LNCAP (cell line): ENCODE data around the gene HVCN1.

ENCODE experiments used
- TF ChIP-seq, protein P1 (sequence below): fragments of 450-650 bp; IDR thresholded peaks from 2 replicates; pipeline ENCODE4 v1.5.1; 2017; ENCODE audit warnings: mild to moderate bottlenecking

The HVCN1 gene, protein sequence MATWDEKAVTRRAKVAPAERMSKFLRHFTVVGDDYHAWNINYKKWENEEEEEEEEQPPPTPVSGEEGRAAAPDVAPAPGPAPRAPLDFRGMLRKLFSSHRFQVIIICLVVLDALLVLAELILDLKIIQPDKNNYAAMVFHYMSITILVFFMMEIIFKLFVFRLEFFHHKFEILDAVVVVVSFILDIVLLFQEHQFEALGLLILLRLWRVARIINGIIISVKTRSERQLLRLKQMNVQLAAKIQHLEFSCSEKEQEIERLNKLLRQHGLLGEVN

GRCh38 chr12:110688446-110689280, at the start of gene HVCN1:
Gene HVCN1, minus strand, starts transcription at chr12:110689115. Its CDS starts 5,870 bp downstream, at chr12:110683245.
- TF ChIP-seq, protein P1, sequence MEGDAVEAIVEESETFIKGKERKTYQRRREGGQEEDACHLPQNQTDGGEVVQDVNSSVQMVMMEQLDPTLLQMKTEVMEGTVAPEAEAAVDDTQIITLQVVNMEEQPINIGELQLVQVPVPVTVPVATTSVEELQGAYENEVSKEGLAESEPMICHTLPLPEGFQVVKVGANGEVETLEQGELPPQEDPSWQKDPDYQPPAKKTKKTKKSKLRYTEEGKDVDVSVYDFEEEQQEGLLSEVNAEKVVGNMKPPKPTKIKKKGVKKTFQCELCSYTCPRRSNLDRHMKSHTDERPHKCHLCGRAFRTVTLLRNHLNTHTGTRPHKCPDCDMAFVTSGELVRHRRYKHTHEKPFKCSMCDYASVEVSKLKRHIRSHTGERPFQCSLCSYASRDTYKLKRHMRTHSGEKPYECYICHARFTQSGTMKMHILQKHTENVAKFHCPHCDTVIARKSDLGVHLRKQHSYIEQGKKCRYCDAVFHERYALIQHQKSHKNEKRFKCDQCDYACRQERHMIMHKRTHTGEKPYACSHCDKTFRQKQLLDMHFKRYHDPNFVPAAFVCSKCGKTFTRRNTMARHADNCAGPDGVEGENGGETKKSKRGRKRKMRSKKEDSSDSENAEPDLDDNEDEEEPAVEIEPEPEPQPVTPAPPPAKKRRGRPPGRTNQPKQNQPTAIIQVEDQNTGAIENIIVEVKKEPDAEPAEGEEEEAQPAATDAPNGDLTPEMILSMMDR, result no peak

DNA sequence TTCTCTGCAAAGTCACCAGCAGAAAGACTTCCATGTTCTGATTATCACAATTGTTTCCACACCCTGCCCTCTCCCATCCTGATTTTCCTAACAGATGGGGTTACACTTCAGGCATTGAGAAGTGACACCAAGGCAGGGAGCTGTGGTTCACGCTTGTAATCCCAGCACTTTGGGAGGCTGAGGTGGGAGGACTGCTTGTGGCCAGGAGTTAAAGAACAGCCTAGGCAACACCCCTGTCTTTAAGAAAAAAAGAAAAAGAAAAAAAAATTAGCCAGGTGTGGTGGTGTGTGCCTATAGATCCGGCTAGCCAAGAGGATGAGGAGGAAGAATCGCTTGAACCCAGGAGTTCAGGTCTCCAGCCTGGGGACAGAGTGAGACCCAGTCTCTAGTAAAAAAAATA, 48.6 kb upstream of the HVCN1 start:
- TF ChIP-seq, protein P1, result no peak

- TF ChIP-seq, protein P1, result no peak
Observed at GRCh38 chr12:110733900-110734299, 45.0 kb upstream of the HVCN1 start.

DNA sequence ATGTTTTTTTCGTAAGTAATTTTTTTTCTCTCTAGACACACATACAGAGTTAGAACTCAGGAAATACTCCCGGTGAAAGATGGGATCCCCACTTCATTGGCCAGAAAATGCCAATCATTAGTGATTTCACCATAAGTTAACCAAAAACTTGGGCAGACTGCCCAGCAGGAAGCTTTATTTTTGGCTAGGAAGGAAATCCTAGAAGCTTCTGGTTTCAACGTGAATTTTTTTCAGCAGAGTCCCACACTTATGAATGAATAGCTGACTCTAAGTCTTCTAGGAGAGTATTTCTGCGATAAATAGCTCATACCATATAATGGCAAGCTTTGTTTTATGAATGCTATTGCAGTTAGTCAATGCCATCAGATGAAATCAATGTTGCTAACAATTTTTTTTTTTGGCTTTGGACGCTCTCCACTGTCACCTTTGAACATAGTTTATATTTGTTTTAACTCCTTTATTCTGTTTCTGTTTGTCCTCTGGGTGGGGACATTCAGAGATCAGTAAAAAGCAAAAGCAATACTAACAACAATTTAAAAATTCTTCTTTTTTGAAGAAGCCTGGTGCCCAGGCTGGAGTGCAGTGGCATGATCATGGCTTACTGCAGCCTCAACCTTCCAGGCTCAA, 44.3 kb upstream of the HVCN1 start:
- TF ChIP-seq, protein P1, result no peak

GRCh38 chr12:110732572-110732971, 43.7 kb upstream of the HVCN1 start:
- TF ChIP-seq, protein P1, result no peak

GRCh38 chr12:110731479-110731878, 42.6 kb upstream of the HVCN1 start:
- TF ChIP-seq, protein P1, result no peak

DNA sequence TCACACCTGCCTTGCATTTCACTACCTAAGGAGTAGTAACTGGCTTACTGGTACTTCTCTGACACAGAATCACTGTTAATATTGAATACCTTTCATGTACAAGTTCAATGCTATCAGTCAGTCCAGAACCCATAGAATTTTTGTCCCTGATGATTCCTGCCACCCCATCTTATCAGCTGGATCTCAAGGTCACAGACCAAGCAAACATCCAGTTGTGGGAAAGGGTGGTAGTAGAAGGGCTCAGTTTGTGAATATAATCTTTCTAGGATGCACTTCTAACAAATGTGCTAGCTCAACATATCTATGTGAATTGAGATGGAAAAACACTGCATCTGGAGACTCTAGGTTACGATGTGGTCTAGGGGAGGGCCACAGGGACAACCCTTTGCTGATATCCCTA, 39.7 kb upstream of the HVCN1 start:
- TF ChIP-seq, protein P1, result no peak
